GM21390 (cell line): ENCODE data around the gene TGM2.

Experiments
- ATAC-seq: cut with Tn5 transposase; IDR thresholded peaks from one replicate; pipeline ENCODE4 v1.9.1; 2021; ENCODE audit not compliant: unreplicated experiment

The TGM2 gene

GRCh38 chr20:38162878-38163875 is 1.9 kb downstream of the TGM2 start:
- no peak for ATAC-seq

DNA sequence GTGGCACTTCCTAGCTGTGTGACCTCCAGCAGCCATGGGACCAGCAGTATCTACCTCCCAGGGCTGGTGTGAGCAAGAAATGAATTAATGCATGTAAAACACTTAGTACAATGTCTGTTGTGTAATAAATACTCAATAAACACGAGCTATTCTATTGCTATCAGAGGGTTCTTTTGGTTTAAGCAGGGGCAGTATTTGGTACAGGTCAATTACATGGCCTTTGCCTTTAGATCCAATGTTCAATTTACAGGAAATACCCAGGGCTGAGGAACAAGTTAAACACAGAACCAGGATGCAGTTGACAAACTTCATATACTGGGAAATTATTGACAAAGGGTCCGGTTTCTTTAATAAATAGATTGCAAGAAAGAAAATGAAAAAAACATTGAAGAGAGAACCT is 2.9 kb downstream of the TGM2 start:
- ATAC-seq: no peak

GRCh38 chr20:38161412-38161774 is 3.7 kb downstream of the TGM2 start:
- no peak for ATAC-seq

- ATAC-seq: no peak
Observed at GRCh38 chr20:38159957-38160756, 4.9 kb downstream of the TGM2 start.

DNA sequence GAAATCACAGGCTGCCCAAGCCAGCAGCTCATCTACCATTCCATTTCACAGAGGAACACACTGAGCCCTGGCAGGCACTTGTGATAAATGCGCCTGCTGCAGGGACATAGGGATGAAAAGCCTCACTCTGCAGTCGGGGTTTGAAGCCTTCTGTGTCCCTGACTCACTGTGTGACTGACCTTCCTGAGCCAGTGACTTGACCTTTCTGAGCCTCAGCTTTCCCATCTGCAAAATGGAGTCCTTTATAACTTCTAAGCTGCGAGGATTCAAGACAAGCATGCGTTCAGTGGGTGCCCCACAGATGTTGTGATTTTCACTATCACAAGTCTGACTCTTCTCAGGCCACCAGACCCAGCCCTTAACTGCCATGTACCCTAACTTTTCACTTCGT is 5.5 kb downstream of the TGM2 start:
- ATAC-seq: no peak

DNA sequence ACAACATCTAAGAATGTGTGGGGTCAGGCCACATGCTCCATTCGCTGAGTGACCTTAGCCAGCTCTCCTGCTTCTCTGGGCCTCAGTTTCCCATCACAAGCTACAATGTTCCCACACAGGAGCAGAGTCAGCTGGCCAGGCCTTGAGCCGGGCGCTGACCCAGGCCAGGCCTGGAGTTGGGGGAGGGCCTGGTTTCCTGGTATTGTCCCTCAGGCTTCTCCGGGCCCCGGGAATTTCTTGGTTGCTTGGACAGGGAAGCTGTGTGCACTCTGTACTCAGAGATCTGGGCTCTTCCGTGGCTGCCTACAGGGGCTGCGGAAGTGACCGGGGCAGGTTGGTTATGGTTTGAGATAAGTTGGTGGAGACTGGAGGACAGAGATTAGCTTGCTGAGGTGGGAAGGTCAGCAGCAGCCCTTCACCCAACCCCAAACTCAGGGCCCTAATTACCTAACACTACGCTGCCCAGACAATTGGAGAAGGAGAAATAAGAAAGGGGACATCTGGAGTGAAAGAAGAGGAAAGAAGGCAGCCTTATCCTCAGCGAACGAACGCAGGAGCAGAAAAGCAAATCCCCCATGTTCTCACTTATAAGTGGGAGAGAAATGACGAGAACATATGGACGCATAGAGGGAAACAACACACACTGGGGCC is 6.2 kb downstream of the TGM2 start:
- no peak for ATAC-seq

- no peak for ATAC-seq
Observed at GRCh38 chr20:38157635-38158495, 7.2 kb downstream of the TGM2 start.

- no peak for ATAC-seq
Observed at GRCh38 chr20:38156888-38157634, 8.0 kb downstream of the TGM2 start.

DNA sequence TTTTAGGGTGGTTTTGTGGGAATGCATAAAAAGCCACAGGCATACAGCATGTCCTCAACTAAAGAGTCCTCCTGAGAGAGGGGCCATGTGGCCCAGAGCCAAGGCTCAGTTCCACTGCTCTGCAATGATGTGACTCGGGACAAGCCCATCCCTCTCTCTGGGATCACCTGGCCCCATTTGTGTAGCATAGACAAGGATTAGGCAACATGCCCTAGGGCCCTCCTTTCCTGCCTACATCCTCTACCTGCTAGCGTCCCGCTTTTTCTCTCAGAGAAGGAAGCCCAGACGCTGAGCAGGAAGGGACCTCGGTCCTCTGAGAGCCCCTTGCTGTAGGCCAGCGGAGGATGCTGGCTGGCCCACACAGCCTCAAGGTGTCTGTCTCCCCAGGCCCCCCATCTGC is 8.8 kb downstream of the TGM2 start:
- no peak for ATAC-seq

GRCh38 chr20:38155811-38156210 is 9.3 kb downstream of the TGM2 start:
- no peak for ATAC-seq

DNA sequence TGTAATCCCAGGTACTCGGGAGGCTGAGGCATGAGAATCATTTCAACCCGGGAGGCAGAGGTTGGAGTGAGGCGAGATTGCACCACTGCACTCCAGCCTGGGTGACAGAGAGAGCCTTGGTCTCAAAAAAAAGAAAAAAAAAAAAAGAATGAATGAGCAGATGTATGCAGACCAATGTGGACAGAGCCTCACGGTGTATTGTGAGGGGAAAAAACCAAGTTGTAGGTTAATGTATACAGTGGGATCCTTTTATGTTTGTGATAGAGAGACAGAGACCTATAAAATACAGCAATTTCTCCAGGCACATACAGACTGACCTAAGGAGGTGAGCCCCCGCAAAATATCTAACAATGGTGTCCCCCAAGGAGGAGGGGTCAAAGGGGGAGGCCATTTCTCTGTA is 11.7 kb downstream of the TGM2 start:
- ATAC-seq: no peak

- peak; percentile 46 for ATAC-seq
Observed at GRCh38 chr20:38152621-38153221, 12.3 kb downstream of the TGM2 start.

GRCh38 chr20:38152175-38152620 is 12.9 kb downstream of the TGM2 start:
- ATAC-seq: peak; percentile 72

- ATAC-seq: no peak
Observed at GRCh38 chr20:38151455-38151854, 13.6 kb downstream of the TGM2 start.

GRCh38 chr20:38150335-38151170 is 14.5 kb downstream of the TGM2 start:
- ATAC-seq: no peak

- no peak for ATAC-seq
Observed at GRCh38 chr20:38148328-38149102, 16.6 kb downstream of the TGM2 start.

DNA sequence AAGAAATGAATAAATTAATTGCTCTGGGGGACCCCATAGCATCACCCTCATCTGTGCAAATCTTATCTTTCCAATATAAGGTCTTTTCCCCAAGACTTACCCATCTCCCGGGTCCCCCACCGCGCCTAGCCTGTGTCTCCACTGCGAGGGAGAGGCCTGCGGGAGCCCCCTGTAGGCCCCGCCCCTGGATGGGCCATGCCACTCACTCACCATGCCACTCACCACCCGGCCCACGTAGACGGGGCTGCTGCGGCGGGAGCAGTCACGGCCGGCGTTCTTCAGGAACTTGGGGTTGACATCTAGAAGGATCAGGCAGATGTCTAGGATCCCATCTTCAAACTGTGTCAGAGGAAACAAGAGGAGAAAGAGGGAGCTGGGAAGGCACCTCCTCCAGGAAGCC is 17.3 kb downstream of the TGM2 start:
- no peak for ATAC-seq

DNA sequence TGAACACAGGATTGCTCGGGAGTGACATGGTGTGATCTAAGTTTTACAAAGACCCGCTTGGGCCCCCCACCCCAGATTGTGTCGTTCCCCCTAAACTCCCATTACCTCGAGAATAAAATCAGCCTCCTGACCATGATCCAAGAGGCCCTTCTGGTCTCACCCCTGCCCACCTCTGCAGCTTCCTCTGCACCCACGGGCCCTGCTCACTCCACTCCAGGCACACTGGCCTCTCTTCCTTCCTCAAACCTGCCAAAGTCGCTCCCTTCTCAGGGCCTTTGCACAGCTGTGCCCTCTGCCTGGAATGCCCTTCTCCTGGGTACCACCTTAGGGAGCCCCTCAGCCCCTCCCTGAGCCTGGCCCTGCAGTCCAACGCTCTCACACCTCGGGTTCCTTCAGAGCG is 17.9 kb downstream of the TGM2 start:
- ATAC-seq: no peak
